RKO (cell line): ENCODE results near the gene LIN7A.

Source experiments
- DNase-seq: peaks from one replicate; pipeline ENCODE4 v3.0.0-alpha.2; 2016; ENCODE audit warnings: low spot score

Gene LIN7A

DNA sequence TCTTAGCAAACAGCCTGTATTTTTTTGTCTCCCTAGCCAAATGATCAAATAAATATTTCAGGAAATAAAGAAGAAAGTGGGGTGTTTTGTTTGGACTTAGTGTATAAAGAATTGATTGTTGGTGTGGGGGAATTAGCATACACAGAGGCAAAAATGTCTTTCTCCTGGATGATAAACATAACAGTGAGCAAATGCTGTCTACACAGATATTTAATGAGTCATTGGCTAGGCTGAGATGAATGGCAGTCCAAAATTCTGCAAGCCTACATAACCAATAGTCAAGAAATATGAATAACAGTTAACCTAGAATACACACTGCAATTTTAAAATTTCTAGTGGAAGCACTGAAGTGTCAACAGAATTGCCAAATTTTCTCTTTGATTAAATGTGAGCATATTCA, 185.3 kb downstream of the LIN7A start:
- DNase-seq, result no peak

DNA sequence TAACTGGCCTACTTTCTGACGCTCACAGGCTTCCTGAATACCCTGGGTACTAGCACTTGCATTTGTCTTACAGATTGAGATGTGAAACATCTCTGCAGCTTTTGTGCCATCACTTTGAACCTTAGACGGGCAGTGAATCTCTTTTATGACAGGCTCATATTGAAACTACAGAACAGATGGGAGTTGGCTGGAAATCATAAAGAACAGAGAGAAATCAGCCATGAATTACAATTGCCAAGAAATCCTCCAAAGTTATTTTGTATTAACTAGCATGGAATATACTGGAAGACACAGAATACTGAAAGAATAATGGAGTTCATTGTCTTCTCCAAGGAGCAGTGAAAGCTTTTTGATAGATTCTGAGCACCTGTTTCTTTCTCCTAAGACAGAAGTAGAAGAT, 188.3 kb downstream of the LIN7A start:
- DNase-seq, result no peak

DNA sequence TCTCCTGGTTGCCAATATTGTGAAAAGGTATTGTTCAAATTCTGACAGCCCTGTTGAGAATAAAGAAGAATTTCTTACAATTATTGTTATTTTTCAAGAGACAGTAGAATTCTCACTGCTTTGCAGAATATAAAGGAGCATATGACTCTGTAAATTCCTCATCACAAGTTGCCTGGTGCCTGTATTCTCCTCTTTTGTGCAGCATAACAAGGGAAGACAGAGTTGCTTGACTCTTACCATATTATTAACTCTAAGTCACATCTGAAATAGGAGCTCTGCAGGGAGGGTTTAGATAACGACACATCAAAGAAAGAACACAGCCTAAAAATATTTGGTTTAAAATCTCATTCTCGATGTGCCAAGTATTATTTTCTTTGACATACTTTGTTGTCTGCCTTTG, 189.9 kb downstream of the LIN7A start:
- no peak for DNase-seq

DNA sequence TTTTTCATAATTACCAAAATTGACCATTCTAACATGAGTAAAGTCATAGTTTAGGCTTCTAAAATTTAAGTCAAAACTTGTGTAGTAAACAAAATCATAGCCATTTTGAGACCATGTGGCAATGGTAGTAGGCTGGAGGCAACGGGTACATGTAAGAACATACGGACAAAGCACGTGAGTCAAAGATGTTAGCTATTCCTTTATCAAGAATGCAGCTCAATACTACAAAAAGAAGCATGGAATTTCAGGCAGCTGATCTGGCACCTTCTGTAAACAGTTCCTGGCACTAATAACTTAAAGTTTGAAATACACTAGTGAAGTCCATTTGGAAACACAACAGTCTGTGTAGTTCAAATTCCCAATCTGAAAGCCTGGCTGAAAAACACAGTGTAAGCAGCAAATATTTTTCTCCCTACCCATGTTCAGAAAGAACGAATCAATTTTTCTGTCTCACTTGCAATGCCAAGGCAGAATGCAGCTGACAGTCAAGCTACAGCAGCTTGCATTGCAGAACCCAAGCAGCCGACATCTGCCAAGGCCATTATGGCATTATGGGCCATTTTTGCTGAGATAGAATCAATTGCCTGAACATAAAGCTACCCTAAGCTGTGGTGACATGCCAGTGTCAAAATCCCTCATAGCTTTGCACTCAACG, 191.8 kb downstream of the LIN7A start:
- no peak for DNase-seq
